HG03097 (cell line): Measurements from ENCODE around the gene TTN.
A peak's percentile ranks its signal among the peaks of the same experiment; 100 is the strongest.

ENCODE experiments used
- ATAC-seq: cut with Tn5 transposase; IDR thresholded peaks from one replicate; pipeline ENCODE4 v1.9.1; 2021; ENCODE audit not compliant: unreplicated experiment, low FRiP score

Gene TTN

DNA sequence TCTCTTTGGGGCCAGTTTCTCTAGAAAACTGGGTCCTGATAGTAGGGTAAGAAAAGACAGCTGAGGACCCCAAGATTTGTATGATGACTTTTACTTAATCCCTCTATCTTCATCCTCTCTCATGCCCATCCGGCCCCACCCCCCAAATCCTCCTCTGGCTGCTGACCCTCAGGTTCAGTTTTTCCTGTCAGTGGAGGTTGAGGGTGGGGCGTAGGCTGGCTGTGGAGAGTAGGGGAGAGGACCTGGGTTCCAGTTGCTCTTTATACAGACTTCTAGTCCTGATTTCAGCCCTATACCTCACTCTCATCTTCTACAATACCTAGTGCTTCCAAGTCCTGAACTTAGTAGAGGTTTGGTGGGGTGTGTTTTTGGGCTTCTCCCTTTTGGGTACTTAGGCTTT is 298.6 kb downstream of the TTN start:
- no peak for ATAC-seq

DNA sequence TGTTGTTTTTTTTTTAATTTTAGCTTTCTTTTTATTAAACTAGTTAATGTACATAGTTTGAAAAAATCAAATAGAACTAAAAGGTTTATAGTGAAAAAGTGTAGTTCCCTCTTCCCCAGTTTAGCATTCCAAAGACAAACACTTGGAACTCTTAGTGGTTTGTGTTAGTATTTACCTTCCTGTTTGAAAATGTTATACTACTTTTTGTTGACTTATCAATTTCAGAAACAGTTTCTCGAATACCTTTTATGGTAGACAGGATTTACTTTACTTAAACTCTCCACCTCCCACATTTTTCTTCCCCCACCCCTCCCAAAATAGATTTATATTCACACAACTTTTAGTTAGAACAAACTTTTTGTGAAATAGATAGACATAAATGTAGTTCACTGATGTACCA is 300.3 kb downstream of the TTN start:
- ATAC-seq = no peak

DNA sequence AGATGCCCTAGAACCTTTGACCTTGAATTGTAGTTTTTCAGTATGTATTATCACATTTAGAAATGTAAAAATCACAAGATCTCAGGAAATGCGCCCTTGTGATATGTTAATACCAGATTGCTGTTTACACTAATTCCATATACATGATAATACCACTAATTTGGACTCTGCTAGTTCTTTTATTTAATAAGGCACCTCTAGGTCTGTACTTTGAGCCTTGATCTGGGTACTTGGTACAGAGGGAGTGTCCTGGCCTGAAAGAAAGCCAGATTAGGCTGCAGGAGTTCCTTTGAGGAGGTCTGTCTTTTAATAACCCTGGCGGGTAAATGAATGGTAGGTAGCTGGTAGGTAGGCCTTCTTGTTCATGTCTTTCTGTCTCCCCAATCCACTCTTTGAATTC is 300.7 kb downstream of the TTN start:
- no peak for ATAC-seq

DNA sequence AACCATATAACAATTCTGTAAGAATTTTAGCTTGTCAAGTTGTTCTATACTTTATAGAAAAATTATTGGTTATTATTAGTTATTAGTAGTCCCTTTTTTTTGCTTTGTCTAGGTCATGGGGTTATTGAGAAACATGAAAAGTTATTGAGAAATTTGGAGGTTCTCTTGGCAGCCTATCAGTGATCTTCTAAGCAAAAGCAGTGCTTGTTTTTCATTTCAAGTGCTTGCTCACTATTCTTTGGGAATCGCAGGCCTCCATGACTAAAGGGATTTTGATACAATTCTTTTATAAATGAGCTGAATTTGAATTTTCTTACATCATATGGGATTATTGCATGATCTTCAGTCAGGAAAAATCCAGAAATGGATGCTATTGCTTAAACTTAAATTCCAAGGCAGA is 301.1 kb downstream of the TTN start:
- ATAC-seq = no peak

GRCh38 chr2:178502751-178503150 is 304.5 kb downstream of the TTN start:
- no peak for ATAC-seq

DNA sequence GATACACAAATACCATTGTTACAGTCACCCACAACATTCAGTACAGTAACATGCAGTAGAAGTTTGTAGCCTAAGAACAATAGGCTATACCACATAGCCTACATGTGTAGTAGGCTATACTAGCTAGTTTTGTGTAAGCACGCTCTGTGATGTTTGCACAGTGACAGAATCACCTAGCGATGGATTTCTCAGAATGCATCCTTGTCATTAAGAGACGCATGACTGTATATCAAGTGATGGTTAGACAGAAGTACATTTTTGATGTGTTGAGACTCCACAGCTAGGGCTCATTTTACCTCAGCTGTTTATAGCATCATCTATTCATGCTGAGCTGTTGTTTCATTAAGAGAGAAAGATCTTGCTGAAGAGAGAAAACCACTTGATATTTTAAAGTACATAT is 307.6 kb downstream of the TTN start:
- no peak for ATAC-seq

DNA sequence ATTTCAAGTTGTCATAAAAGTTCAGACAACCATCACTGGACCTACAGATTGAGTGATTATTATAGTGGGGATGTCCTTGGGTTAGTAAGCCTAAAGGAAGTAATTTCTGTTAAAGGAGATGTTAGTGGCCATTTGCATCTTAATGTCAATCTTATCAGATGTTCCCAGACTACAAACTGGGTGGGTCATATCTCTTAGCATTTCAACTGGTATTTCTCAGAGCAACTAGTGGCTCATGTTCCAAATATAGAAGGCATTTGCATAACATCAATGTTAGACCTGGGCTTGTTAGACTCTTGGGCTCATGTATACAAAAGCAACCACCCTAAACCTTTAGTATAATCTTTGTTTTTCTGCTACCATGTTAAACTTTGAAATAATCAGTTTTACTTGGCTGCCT is 309.1 kb downstream of the TTN start:
- no peak for ATAC-seq

DNA sequence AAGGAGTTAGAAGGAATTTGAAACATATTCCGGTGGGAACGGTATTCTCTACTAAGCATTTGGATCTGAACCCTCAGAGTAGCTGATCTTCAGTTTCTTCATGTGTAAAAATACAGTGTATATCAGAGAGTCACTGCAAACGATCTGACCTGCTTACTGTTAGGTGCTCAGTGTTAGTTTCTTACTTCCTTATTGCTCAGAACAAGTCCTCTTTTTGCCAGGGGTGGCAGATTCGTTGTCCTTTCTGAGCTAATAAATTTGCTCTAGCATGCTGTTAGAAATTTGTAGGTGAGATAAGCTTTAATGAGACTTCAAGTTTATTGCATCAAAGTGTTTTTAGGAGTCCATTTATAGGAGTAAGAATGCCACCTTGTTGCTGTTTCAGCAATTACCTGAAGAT is 311.2 kb downstream of the TTN start:
- ATAC-seq = no peak

GRCh38 chr2:178491612-178492011 is 315.6 kb downstream of the TTN start:
- ATAC-seq = no peak

DNA sequence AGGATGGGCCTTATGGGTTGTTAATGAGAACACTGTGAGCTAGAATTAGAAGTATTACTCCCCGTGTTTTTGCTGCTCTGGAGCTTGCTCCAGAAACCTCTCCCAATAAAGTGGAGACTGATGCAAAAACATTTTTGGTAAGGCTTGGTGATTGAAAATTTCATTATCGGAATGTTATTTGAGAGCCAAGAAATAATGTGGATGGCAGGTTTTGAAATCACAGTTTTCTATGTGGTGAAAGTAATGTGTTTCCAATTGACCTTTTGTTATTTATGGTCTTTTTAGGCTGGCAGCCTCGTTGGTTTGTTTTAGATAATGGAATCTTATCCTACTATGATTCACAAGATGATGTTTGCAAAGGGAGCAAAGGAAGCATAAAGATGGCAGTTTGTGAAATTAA is 321.9 kb downstream of the TTN start:
- ATAC-seq = no peak

GRCh38 chr2:178484245-178485041 is 322.8 kb downstream of the TTN start:
- ATAC-seq = no peak

DNA sequence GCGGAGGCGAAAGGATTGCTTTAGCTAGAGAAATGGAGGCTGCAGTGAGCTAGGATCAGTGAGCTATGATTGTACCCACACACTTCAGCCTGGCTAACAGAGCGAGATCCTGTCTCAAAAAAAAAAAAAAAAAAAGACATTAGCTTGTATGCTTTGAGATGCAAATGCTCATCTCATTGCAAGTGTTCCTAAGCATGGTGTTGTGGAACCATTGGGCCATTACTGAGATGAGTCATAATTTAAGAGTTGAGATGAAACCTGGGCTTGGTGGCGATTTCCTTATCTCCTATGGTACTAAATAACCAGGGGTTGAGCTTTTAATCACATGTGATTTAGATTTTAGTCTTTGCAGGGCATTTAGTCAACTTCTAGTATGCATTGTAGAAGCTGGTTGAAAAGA is 324.8 kb downstream of the TTN start:
- ATAC-seq = no peak

DNA sequence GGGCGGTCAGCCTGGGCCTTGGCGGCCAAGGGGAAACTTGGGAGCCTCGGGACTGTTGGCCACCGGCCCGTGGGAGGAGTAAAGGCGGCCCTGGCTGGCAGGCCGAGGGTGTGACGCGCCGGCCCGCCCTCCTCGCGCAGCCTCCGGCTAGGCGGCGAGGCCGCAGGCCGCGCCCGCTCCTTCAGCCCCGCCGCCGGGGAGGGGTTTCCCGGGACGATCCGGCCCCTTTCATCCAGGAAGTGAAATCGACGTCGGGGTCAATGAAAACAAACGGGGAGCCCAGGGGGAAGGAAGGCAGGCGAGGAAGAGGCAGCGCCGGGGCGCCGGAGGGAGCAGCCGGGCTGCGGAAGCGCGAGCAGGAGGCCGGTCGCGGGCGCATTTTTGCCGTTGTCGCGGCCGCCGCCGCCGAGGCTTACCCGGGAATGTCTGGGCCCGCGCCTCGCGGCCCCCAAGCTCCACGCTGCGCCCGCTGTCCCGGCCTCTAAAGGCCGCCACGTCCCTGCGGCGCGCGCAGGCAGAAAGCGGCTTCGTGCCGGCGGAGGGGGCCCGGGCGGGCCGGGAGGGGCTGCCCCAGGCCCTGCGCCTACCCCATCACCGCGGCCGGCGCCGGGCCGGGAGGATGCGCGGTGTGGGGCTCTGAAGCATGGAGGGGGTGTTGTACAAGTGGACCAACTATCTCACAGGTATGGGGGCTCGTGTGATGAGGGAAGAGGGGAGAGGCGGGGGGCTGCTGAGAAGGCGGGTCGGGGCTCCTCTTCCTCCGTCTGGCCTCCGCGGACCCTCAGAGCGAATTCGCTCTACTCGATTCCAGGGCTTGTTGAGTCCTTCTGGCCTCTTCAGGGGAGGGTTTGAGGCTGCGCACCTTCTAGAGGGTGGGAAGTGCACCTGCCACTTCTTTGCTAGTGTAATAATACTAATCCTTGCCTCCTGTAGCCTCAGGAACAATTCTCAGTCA is 326.7 kb downstream of the TTN start, which contains the start of gene PLEKHA3:
Gene PLEKHA3 (plus strand): TSS at position 231 of the 955 bp plus-strand sequence. CDS start 413 bp downstream, at position 644.
- ATAC-seq = peak; percentile 53

- ATAC-seq = no peak
Observed at GRCh38 chr2:178479758-178480226, 327.4 kb downstream of the TTN start.

DNA sequence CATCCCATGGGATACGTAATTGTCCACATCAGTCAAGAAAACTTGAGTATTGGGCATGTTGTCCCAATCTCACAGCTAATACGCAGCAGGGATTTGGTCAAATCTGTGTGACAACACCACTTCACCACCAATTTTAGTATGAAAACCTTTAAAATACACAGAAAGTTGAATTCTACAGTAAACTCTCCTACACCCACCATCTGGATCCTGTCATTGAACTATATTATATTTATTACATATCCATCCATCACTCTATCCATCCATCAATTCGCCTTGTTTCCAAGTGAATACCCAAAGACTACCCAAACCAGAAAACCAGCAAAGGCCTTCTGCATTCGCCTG is 328.0 kb downstream of the TTN start:
- ATAC-seq = no peak

GRCh38 chr2:178478439-178479274 is 328.6 kb downstream of the TTN start, which contains the start of gene FKBP7:
FKBP7 (minus strand) TSS chr2:178478600; CDS start chr2:178478499, 101 bp downstream.
- peak; percentile 46 for ATAC-seq

GRCh38 chr2:178478130-178478438 is 329.1 kb downstream of the TTN start:
- ATAC-seq = no peak

GRCh38 chr2:178477443-178478129 is 329.6 kb downstream of the TTN start:
- ATAC-seq = no peak

- no peak for ATAC-seq
Observed at GRCh38 chr2:178476477-178476876, 330.7 kb downstream of the TTN start.
